ENCODE results near the gene TTC12.

- peak in 1 of 4 experiments; percentile 13 for TF ChIP-seq CTCF (IDR thresholded peaks at IDR 0.05)
- TF ChIP-seq POLR2A (IDR thresholded peaks at IDR 0.05) = no peak
- no peak for TF ChIP-seq POLR2AphosphoS5 (IDR thresholded peaks at IDR 0.05)
- TF ChIP-seq EP300 (IDR thresholded peaks at IDR 0.05) = no peak
Observed at GRCh38 chr11:113278925-113279324, 35.5 kb upstream of the TTC12 start.
